ENCODE data around the gene SUOX.
"Not testable (repeated sequence)": the region's sequence is repeated elsewhere in the genome, so short reads cannot be mapped to it uniquely, and the experiment has no call there.

SUOX gene

GRCh38 chr12:55996715-55997534 is at the start of gene SUOX:
Gene SUOX (plus strand): TSS chr12:55997276. CDS start chr12:56002222, 4,946 bp downstream.
- H3K4me3 ChIP-seq (ENCODE audit: low read depth, low read length): peak within 1 kb of the TSS; percentile 97

GRCh38 chr12:55955344-55955743 is 41.7 kb upstream of the SUOX start:
- no peak overlapping the region for H3K4me3 ChIP-seq (ENCODE audit: low read depth, low read length)

GRCh38 chr12:55955800-55956508 is 41.1 kb upstream of the SUOX start:
- H3K4me3 ChIP-seq (ENCODE audit: low read depth, low read length): no peak overlapping the region

- no peak overlapping the region for H3K4me3 ChIP-seq (ENCODE audit: low read depth, low read length)
These were observed 39.8 kb upstream of the SUOX start for GRCh38 chr12:55957106-55957859.

- no peak overlapping the region for H3K4me3 ChIP-seq (ENCODE audit: low read depth, low read length)
These were observed 33.3 kb upstream of the SUOX start for GRCh38 chr12:55963760-55964159.

- H3K4me3 ChIP-seq (ENCODE audit: low read depth, low read length): peak overlapping the region; percentile 0
These were observed 31.8 kb upstream of the SUOX start for GRCh38 chr12:55965240-55965639.

- peak within 1 kb of the TSS; percentile 73 for H3K4me3 ChIP-seq (ENCODE audit: low read depth, low read length)
These were observed 31.1 kb upstream of the SUOX start, which contains the start of gene PMEL for GRCh38 chr12:55965941-55966407. Gene PMEL (minus strand): TSS chr12:55966042. CDS start chr12:55966011, 31 bp downstream.

- H3K4me3 ChIP-seq (ENCODE audit: low read depth, low read length): peak within 1 kb of the TSS; percentile 73
These were observed 30.4 kb upstream of the SUOX start, which contains the start of gene CDK2 for GRCh38 chr12:55966408-55967281. Gene CDK2 (plus strand): TSS chr12:55966830. CDS start chr12:55967009, 179 bp downstream.

GRCh38 chr12:55969356-55969755 is 27.7 kb upstream of the SUOX start:
- H3K4me3 ChIP-seq (ENCODE audit: low read depth, low read length): no peak overlapping the region

GRCh38 chr12:55970775-55971174 is 26.3 kb upstream of the SUOX start:
- no peak overlapping the region for H3K4me3 ChIP-seq (ENCODE audit: low read depth, low read length)

GRCh38 chr12:55972042-55972441 is 25.0 kb upstream of the SUOX start:
- H3K4me3 ChIP-seq (ENCODE audit: low read depth, low read length): no peak overlapping the region

- no peak overlapping the region for H3K4me3 ChIP-seq (ENCODE audit: low read depth, low read length)
These were observed 24.6 kb upstream of the SUOX start for GRCh38 chr12:55972456-55972855.

- peak overlapping the region; percentile 2 for H3K4me3 ChIP-seq (ENCODE audit: low read depth, low read length)
These were observed 24.0 kb upstream of the SUOX start for GRCh38 chr12:55972911-55973598.

- peak within 1 kb of the TSS; percentile 81 for H3K4me3 ChIP-seq (ENCODE audit: low read depth, low read length)
These were observed 23.3 kb upstream of the SUOX start, which contains the start of gene RAB5B for GRCh38 chr12:55973599-55974307. Gene RAB5B (plus strand): TSS chr12:55974078. CDS start chr12:55986961, 12,883 bp downstream.

- peak overlapping the region; percentile 81 for H3K4me3 ChIP-seq (ENCODE audit: low read depth, low read length)
These were observed 22.8 kb upstream of the SUOX start for GRCh38 chr12:55974308-55974730.

GRCh38 chr12:55978393-55978792 is 18.7 kb upstream of the SUOX start:
- no peak overlapping the region for H3K4me3 ChIP-seq (ENCODE audit: low read depth, low read length)

GRCh38 chr12:55979069-55979468 is 18.0 kb upstream of the SUOX start:
- H3K4me3 ChIP-seq (ENCODE audit: low read depth, low read length): no peak overlapping the region

- not testable (repeated sequence) for H3K4me3 ChIP-seq (ENCODE audit: low read depth, low read length)
These were observed 15.2 kb upstream of the SUOX start for GRCh38 chr12:55981882-55982281.

Data from iPS-11a (cell line).